Dedifferentiated amniotic fluid mesenchymal stem cell (primary cell): ENCODE measurements around the gene AATF.
"Not testable (repeated sequence)": the region's sequence is repeated elsewhere in the genome, so short reads cannot be mapped to it uniquely, and the experiment has no call there.

Experiments used
- DNase-seq: peaks from one replicate; pipeline ENCODE4 v3.0.0-alpha.2; 2016; ENCODE audit errors: extremely low spot score

Gene AATF

GRCh38 chr17:37047631-37048104 lies 98.9 kb downstream of the AATF start:
- peak; percentile 79 for DNase-seq

- no peak for DNase-seq
Measured at GRCh38 chr17:37048811-37049210, 100.1 kb downstream of the AATF start.

GRCh38 chr17:37050920-37051319 lies 102.2 kb downstream of the AATF start:
- no peak for DNase-seq

- no peak for DNase-seq
Measured at GRCh38 chr17:37051381-37051780, 102.6 kb downstream of the AATF start.

DNA sequence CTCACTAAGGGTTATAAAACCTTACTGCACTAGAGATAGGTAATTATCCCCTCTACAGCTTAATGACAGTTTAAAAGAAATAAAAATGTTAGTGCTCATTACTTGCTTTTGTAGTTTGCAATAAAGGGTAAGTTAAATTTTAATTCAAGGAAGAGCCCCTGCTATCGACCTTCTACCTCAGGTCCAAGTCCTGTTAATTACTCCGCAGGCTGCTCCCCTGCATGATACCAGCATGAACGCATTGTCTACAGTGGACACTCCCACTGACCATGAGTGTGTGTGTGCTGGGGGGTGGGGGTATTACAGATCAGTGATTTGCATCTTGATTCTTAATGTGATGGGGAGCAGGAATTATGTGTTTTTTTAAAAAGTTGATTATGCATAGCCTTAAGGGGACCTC lies 103.1 kb downstream of the AATF start:
- DNase-seq, result no peak

DNA sequence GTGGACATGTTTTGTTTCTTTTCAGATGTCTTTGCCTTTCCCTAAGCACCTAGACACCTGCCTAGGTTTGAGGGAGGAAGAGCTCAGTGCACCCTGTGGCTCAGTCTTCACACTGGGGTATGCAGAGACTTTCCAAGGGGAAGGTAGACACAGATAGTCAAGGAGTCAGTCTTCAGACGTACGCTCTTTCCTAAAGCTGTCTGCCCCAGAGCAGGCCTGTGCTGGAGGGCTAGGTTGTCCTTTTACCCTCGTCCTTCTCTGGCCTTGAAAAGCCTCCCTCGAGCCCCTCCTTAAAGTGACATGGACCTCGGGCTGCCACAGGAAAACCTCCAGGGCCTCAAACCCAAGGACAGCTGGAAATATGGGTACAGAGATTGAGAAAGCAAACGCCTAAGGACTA lies 103.7 kb downstream of the AATF start:
- DNase-seq, result no peak

DNA sequence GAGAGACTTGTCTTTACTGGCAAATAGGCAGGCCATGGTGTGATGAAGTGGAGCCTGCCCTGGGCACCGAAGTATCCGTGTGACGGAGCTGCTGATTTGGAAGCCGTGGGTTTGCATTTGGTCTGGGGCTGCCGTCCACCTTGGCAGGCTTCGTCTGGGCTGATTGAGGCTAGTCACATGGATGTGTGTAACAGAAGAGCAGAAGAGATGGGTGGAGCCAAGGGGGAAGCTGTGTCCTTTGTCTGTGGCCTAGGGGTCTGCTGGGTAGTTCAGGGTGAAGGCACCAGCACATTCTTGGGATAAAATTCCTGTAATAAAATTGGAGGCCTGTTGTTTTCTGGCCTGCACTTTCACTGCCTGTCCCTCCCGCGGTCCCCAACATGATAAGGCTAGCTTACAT lies 106.1 kb downstream of the AATF start:
- DNase-seq, result no peak

- no peak for DNase-seq
Measured at GRCh38 chr17:37056622-37057021, 107.9 kb downstream of the AATF start.

- no peak for DNase-seq
Measured at GRCh38 chr17:37059493-37059892, 110.7 kb downstream of the AATF start.

- no peak for DNase-seq
Measured at GRCh38 chr17:37060094-37060493, 111.3 kb downstream of the AATF start.

DNA sequence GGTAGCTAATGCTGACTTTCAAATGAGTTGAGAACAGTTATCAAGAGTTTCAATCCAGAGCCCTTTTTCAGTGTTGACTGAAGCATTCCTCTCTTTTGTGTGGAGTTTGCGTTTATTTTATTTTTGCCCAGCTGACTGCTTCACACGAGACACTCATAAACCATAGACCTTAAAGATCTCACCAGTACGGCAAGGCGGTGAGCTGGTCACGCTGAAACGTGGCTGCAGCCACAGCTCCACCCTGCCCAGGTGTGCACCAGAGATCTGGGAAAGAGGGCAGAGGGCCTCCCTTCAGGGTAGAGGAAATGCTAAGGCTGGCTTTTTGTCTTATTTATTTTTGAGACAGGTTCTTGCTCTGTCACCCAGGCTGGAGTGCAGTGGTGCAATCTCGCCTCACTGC lies 112.2 kb downstream of the AATF start:
- no peak for DNase-seq

DNA sequence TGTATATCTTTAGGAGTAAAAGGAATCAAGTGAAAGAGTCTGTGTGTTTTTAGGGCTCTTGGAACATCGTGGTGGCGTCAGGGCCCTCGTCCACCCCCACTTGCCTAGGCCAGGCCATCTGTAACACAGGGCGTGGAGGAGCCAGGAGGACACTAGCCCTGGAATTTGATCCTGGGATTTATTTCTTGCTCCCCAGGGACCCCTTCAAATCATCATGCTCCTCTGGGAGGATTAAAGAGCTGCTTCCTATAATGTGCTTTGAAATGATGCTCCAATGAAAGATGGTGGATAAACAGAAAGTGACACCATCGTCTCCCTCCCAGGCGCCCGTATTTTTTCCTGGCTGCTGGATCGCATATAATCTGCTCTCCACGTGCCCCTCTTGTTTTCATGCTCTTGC lies 113.3 kb downstream of the AATF start:
- DNase-seq, result no peak

DNA sequence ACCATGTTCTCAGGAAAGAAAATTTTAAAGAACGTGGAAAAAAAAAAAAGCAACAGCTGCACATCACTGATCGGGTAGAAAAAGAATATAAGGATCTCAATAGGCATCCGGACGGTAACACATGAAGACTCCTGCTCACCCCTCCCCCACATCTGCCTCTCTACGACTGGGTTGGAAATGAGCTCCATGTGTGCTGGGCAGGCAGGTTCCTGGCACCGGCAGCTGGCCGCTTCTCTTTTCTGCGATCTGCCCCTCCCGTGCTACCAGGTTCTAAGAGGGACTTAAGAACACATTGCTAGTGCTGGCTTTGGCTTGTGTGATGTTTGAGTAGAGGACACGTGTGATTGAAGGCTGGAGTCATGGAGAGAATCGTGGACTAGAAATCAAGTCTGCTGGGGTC lies 115.5 kb downstream of the AATF start:
- DNase-seq, result no peak

DNA sequence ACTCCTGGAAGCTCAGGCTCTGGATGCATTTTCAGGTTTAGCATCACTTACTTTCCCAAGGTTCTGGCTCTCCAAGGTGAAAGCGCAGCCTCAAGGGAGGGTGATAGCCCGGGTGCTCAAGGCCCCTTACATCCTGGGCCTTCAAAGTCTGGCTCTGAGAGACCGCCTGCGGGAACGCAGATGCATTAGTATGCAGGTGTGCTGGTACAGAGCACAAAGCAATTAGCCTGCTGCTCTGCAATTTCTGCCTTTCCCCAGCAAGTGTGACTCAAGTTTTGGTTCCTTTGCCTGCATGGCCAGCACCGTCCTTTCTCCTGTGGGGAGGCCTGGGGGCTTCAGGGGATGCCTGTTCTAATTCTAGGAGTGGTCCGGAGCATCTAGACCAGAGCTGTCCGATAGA lies 116.2 kb downstream of the AATF start:
- DNase-seq, result no peak

GRCh38 chr17:37065486-37066321 lies 117.0 kb downstream of the AATF start:
- no peak for DNase-seq

- DNase-seq, result no peak
Measured at GRCh38 chr17:37066322-37067255, 117.8 kb downstream of the AATF start.

DNA sequence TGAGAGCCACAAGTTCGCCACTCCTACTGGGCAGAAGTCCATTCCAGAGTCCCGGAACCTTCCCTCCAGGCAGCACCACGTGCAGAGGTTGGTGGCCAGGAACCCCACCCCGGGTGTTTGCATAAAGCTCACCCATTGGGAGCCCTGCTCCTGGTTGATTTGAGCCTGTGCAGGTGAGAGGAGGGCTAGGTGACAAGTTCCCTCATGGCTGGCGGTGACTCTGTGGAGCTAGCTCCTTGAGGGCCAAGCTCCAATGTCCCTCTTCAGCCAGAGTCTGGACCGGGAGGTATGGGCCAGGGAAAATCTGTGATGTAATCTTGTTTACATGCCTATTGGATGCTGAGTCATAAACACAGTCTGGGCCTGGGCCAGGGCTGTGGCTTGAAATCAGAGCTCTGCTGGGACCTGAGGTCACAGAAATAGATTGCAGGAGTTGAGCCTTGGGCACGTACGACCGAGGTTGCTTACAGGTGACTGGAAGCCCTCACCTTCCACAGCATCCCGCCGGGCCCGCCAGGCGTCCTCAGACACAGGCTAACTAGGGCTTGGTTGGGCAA lies 118.9 kb downstream of the AATF start:
- DNase-seq, result peak; percentile 56

DNA sequence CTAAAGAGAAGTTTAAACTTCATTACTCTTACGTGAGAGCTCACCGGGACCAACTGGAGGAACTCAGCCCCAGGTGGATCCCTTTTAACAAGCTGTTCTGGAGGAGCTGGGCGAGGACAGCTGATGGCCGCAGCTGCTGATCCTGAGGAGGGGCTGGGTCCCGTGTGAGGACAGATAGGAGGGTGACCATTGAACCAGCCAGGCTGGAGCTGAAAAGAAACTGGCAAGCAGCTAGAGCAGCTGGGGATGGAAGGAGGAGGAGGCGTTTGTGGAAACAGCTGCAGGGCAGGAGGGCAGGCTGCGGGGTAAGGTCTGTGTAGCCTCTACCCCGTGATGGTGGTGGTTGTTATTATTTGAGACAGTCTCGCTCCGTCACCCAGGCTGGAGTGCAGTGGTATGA lies 119.5 kb downstream of the AATF start:
- no peak for DNase-seq

GRCh38 chr17:37069087-37069486 lies 120.3 kb downstream of the AATF start:
- no peak for DNase-seq

GRCh38 chr17:37073464-37073863 lies 124.7 kb downstream of the AATF start:
- DNase-seq, result not testable (repeated sequence)

- no peak for DNase-seq
Measured at GRCh38 chr17:37079065-37079708, 130.4 kb downstream of the AATF start.

DNA sequence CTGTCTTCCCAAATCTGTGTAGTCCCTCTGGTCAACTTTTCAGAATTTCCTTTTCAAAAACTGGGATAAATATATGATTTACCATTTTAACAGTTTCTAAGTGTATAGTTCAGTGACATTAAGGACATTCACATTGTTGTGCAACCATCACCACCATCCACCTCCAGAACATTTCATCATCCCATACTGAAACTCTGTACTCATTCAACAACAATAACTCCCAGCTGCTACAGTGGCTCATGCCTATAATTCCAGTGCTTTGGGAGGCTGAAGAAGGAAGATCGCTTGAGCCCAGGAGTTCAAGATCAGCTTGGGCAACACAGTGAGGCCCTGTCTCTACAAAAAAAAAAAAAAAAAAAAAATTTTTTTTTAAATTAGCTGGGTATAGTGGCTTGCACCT lies 131.0 kb downstream of the AATF start:
- no peak for DNase-seq
